SK-N-SH (cell line): ENCODE results near the gene IGFL1.
"Not testable (repeated sequence)": the region's sequence is repeated elsewhere in the genome, so short reads cannot be mapped to it uniquely, and the experiment has no call there.

ENCODE experiments used
- CTCF ChIP-seq: fragments of 200-600 bp; sonication (generic); IDR thresholded peaks from 2 replicates; pipeline ENCODE4 v1.6.1; 2017; ENCODE audit warnings: antibody characterized with exemption, mild to moderate bottlenecking, moderate library complexity
- JUND ChIP-seq: IDR thresholded peaks from 2 replicates; pipeline ENCODE4 v1.4.0; 2012
- REST ChIP-seq: IDR thresholded peaks from 2 replicates; pipeline ENCODE4 v1.6.1; 2012; ENCODE audit warnings: mild to moderate bottlenecking, low read depth, low read length, moderate library complexity
- RXRA ChIP-seq: IDR thresholded peaks from 2 replicates; pipeline ENCODE4 v1.4.0; 2012; ENCODE audit warnings: low read depth, mild to moderate bottlenecking, borderline replicate concordance
- SIN3A ChIP-seq: IDR thresholded peaks from 2 replicates; pipeline ENCODE4 v1.6.1; 2012; ENCODE audit warnings: low read depth, mild to moderate bottlenecking, low read length, moderate library complexity, borderline replicate concordance
- SMC3 ChIP-seq: IDR thresholded peaks from 2 replicates; pipeline ENCODE4 v1.6.1; 2012; ENCODE audit warnings: low read depth, low read length, improper control_type of control experiment
- TEAD4 ChIP-seq: IDR thresholded peaks from 2 replicates; pipeline ENCODE4 v1.4.0; 2012; ENCODE audit warnings: mild to moderate bottlenecking, borderline replicate concordance; ENCODE audit not compliant: insufficient read depth
- YY1 ChIP-seq: IDR thresholded peaks from 2 replicates; pipeline ENCODE4 v1.4.0; 2012; ENCODE audit warnings: low read depth, mild to moderate bottlenecking

- TF ChIP-seq CTCF, SMC3, YY1, REST, JUND, RXRA, SIN3A, TEAD4: not testable (repeated sequence)
Observed at GRCh38 chr19:46192626-46192991, 36.9 kb upstream of the IGFL1 start.
